ENCODE measurements around the gene CAMKV.

DNA sequence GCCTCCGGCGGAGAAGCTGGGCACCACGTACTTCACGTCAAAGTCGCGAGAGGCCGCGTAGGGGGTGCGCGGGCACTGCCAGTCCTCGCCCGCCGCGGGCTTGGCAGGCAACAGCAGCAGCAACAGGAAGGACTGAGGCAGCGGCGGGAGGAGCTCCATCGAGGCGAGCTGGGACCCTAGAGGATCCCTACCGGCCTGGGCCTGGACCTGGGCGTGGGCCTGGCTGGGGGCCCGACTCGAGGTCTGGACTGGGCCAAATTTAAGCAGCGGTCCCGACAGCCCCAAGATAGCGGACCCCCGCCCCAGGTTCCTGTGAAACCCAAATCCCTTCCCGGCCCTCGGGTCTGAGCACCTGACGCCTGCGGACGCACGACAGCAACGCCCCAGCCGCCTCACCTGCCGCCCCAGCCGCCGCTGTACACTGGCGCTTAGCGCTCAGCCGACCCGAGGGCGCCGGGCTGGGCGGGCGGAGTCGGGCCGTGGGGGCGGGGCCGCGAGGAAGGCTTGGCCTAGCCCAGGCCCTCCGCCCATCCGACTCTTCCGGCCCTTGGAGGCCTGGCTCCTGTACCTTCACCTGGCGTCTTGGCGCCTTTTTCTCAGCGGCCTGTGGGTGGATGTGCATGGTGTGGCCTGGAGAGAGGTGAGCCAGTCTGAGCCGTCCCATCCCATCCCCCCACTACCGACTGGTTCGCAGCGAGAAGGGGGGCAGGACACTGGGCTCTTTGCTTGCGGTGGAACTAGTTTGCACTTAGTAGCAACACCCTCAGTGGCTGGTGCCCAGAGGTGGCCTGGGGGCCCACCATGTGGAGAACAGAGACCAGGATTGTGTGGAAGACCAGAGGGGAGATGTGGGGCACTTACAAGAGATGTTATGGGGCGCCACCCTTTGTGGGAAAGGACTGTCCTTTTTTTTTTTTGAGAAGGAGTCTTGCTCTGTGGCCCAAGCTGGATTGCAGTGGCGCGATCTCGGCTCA is 34.0 kb upstream of the CAMKV start, which contains the start of gene MST1R:
- TF ChIP-seq, protein P1, sequence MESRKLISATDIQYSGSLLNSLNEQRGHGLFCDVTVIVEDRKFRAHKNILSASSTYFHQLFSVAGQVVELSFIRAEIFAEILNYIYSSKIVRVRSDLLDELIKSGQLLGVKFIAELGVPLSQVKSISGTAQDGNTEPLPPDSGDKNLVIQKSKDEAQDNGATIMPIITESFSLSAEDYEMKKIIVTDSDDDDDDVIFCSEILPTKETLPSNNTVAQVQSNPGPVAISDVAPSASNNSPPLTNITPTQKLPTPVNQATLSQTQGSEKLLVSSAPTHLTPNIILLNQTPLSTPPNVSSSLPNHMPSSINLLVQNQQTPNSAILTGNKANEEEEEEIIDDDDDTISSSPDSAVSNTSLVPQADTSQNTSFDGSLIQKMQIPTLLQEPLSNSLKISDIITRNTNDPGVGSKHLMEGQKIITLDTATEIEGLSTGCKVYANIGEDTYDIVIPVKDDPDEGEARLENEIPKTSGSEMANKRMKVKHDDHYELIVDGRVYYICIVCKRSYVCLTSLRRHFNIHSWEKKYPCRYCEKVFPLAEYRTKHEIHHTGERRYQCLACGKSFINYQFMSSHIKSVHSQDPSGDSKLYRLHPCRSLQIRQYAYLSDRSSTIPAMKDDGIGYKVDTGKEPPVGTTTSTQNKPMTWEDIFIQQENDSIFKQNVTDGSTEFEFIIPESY (IDR thresholded peaks at IDR 0.05; ENCODE audit: borderline replicate concordance, low read depth): no peak
- TF ChIP-seq, protein P2, sequence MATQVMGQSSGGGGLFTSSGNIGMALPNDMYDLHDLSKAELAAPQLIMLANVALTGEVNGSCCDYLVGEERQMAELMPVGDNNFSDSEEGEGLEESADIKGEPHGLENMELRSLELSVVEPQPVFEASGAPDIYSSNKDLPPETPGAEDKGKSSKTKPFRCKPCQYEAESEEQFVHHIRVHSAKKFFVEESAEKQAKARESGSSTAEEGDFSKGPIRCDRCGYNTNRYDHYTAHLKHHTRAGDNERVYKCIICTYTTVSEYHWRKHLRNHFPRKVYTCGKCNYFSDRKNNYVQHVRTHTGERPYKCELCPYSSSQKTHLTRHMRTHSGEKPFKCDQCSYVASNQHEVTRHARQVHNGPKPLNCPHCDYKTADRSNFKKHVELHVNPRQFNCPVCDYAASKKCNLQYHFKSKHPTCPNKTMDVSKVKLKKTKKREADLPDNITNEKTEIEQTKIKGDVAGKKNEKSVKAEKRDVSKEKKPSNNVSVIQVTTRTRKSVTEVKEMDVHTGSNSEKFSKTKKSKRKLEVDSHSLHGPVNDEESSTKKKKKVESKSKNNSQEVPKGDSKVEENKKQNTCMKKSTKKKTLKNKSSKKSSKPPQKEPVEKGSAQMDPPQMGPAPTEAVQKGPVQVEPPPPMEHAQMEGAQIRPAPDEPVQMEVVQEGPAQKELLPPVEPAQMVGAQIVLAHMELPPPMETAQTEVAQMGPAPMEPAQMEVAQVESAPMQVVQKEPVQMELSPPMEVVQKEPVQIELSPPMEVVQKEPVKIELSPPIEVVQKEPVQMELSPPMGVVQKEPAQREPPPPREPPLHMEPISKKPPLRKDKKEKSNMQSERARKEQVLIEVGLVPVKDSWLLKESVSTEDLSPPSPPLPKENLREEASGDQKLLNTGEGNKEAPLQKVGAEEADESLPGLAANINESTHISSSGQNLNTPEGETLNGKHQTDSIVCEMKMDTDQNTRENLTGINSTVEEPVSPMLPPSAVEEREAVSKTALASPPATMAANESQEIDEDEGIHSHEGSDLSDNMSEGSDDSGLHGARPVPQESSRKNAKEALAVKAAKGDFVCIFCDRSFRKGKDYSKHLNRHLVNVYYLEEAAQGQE (IDR thresholded peaks at IDR 0.05; ENCODE audit: low read depth, low read length): no peak
- TF ChIP-seq FOXJ3 (CRISPR knock-in tag; IDR thresholded peaks at IDR 0.05): no peak
- no peak for TF ChIP-seq GABPA (IDR thresholded peaks at IDR 0.05; ENCODE audit: low read depth)
- no peak for TF ChIP-seq MXI1 (IDR thresholded peaks at IDR 0.05; ENCODE audit: low read depth, low read length)
- no peak for TF ChIP-seq FOSL2 (IDR thresholded peaks at IDR 0.05; ENCODE audit: borderline replicate concordance, low read depth)
- no peak for TF ChIP-seq FOXM1 (IDR thresholded peaks at IDR 0.05; ENCODE audit: low read depth)
- TF ChIP-seq TEAD4 (IDR thresholded peaks at IDR 0.05; ENCODE audit: borderline replicate concordance, insufficient read depth): no peak
- TF ChIP-seq, protein P3, sequence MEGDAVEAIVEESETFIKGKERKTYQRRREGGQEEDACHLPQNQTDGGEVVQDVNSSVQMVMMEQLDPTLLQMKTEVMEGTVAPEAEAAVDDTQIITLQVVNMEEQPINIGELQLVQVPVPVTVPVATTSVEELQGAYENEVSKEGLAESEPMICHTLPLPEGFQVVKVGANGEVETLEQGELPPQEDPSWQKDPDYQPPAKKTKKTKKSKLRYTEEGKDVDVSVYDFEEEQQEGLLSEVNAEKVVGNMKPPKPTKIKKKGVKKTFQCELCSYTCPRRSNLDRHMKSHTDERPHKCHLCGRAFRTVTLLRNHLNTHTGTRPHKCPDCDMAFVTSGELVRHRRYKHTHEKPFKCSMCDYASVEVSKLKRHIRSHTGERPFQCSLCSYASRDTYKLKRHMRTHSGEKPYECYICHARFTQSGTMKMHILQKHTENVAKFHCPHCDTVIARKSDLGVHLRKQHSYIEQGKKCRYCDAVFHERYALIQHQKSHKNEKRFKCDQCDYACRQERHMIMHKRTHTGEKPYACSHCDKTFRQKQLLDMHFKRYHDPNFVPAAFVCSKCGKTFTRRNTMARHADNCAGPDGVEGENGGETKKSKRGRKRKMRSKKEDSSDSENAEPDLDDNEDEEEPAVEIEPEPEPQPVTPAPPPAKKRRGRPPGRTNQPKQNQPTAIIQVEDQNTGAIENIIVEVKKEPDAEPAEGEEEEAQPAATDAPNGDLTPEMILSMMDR (IDR thresholded peaks at IDR 0.05): no peak
- no peak for TF ChIP-seq JUND (IDR thresholded peaks at IDR 0.05)
- TF ChIP-seq RAD21 (IDR thresholded peaks at IDR 0.05; ENCODE audit: low read length): no peak
- TF ChIP-seq RXRA (IDR thresholded peaks at IDR 0.05; ENCODE audit: borderline replicate concordance, low read depth): no peak
- TF ChIP-seq, protein P4, sequence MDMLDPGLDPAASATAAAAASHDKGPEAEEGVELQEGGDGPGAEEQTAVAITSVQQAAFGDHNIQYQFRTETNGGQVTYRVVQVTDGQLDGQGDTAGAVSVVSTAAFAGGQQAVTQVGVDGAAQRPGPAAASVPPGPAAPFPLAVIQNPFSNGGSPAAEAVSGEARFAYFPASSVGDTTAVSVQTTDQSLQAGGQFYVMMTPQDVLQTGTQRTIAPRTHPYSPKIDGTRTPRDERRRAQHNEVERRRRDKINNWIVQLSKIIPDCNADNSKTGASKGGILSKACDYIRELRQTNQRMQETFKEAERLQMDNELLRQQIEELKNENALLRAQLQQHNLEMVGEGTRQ (IDR thresholded peaks at IDR 0.05; ENCODE audit: borderline replicate concordance, low read depth, low read length): no peak
